Adrenal gland (tissue), 19 donors: ENCODE data around the gene WDR74. TPM values are rescaled to one million over a fixed set of nuclear protein-coding genes. Genes with fewer than 3 reads are reported as not detected.
A peak's percentile ranks its signal among the peaks of the same experiment; 100 is the strongest.

Experiments
- DNase-seq, 7 donors: peaks; one replicate each; pipeline ENCODE4 v3.0.0-alpha.2; 2019 to 2020
- H3K27ac ChIP-seq, 5 donors: fragments of 200-600 bp; sonication (generic) in 4 of 5; 1 replicate in 3 of 5; 2 replicates in 2 of 5; pipeline versions ENCODE4 v1.5.1 to v1.8.0; 2016 to 2020; ENCODE audit warnings: mild to moderate bottlenecking in 1 of 5
- H3K27me3 ChIP-seq: fragments of 200-600 bp; 2 replicates; pipeline ENCODE4 v1.8.0; 2021
- H3K36me3 ChIP-seq, 2 donors: fragments of 200-600 bp; replicated peaks in 1 of 2; 1 replicate in 1 of 2; 2 replicates in 1 of 2; pipeline versions ENCODE4 v1.5.1 to v1.8.0; 2018 to 2022
- H3K4me1 ChIP-seq, 2 donors: fragments of 200-600 bp; replicated peaks in 1 of 2; 1 replicate in 1 of 2; 2 replicates in 1 of 2; pipeline versions ENCODE4 v1.5.1 to v1.8.0; 2018 to 2021
- H3K4me3 ChIP-seq, 4 donors: fragments of 200-600 bp; sonication (generic) in 3 of 4; one replicate each; pipeline ENCODE4 v1.5.1; 2016 to 2018
- H3K9me3 ChIP-seq, 3 donors: fragments of 200-600 bp; sonication (generic) in 1 of 3; replicated peaks in 1 of 3; 1 replicate in 2 of 3; 2 replicates in 1 of 3; pipeline versions ENCODE4 v1.5.1 to v1.8.0; 2016 to 2021
- POLR2A ChIP-seq, 2 donors: fragments of 450-650 bp; IDR thresholded peaks; one replicate each; pipeline ENCODE4 v1.6.1; 2017; ENCODE audit warnings: antibody characterized with exemption in 2 of 2, mild to moderate bottlenecking in 2 of 2, moderate library complexity in 1 of 2
- WGBS, 4 donors: extraction: QIAGEN DNeasy Blood & Tissue Kit in 2 of 4; methylation state at CpG; one replicate each; pipeline versions ENCODE4 v1.1.5 to v1.1.7; 2013 to 2017; 5-methylcytosine and 5-hydroxymethylcytosine counted together
- intact Hi-C, 2 donors: fragments of 100-400 bp; cut with DNase I; formaldehyde crosslinking; loops; one replicate each; pipeline versions ENCODE4 v1.14.1 to v1.15.0; 2022 to 2023
- long read RNA-seq, 10 donors: library from polyadenylated mRNA in 3 of 10; unstranded in 2 of 10; stranded (forward) in 1 of 10; transcript quantifications; one replicate each; pipeline ENCODE4 v2.0.0 and lab custom pipeline, GENCODE V29; 2021 to 2026
- polyA plus RNA-seq, 3 donors: library from polyadenylated mRNA; stranded (reverse); fragments of 200-250 nt in 2 of 3; fragments of 350-450 nt in 1 of 3; fragmentation: Illumina TruSeq in 1 of 3; extraction: RNeasy Lipid Tissue Mini Kit (QIAGEN cat#74804) in 1 of 3; gene quantifications; one replicate each; pipeline ENCODE4 v1.2.3, GENCODE V29; 2013 to 2014
- total RNA-seq, 9 donors: library from RNA; depleted of rRNA in 4 of 9; stranded (reverse); fragments of >200 nt in 4 of 9; fragments of 120-200 nt in 1 of 9; fragmentation: NEBNext Ultra II Directional in 1 of 9; extraction: Animal tissue kit (Norgen Biotek cat#: 25700) in 1 of 9; gene quantifications; one replicate each; pipeline versions ENCODE4 v1.1.0 to v1.2.4, GENCODE V29; 2013 to 2023
- TF ChIP-seq, protein P1 (sequence below), 6 experiments: fragments of 450-650 bp in 4 of 6; fragments of 200-600 bp in 2 of 6; sonication (generic) in 1 of 6; IDR thresholded peaks; 1 replicate in 5 of 6; 2 replicates in 1 of 6; pipeline versions ENCODE4 v1.5.1 to v1.8.0; 2016 to 2021; ENCODE audit warnings: antibody characterized with exemption in 6 of 6, mild to moderate bottlenecking in 2 of 6, moderate library complexity in 1 of 6
- donor health status: healthy with polysubstance abuse.
- donor health status: Bipolar disorder and iron deficiency.
- donor health status: DM: yes; HTN: yes; CAD: no.
- donor health status: DM: no; HTN: no; CAD: no.
- donor health status: DM: no; HTN: no; CAD: no.
- donor health status: DM: yes; HTN: yes; CAD: no.

WDR74 gene
- 10 to 100 TPM; 21.7 to 58.0 (median 37.9) TPM for total RNA-seq
- polyA plus RNA-seq = 100 to 1,000 TPM in 2 of 3 donors, 10 to 100 TPM in 1; 35.4 to 119 (median 102) TPM
- long read RNA-seq, donor 1, transcript WDR74-201 (11 exons, 1,289 nt) = major isoform, 17 of 21 reads
- long read RNA-seq, donor 1, partial matches to known transcripts = 0 of 21 reads
- long read RNA-seq, donor 1, other reads (novel, unspliced or antisense) = 0 of 21 reads
- long read RNA-seq, donor 2, transcript WDR74-201 (11 exons, 1,289 nt) = major isoform, 12 of 13 reads
- long read RNA-seq, donor 2, partial matches to known transcripts = 0 of 13 reads
- long read RNA-seq, donor 2, other reads (novel, unspliced or antisense) = 0 of 13 reads
- long read RNA-seq, donor 3, transcript WDR74-201 (11 exons, 1,289 nt) = major isoform, 10 of 12 reads
- long read RNA-seq, donor 3, partial matches to known transcripts = 0 of 12 reads
- long read RNA-seq, donor 3, other reads (novel, unspliced or antisense) = 0 of 12 reads
- long read RNA-seq, donor 4, transcript WDR74-201 (11 exons, 1,289 nt) = major isoform, 22 of 30 reads
- long read RNA-seq, donor 4, partial matches to known transcripts = 4 of 30 reads
- long read RNA-seq, donor 4, other reads (novel, unspliced or antisense) = 4 of 30 reads
- long read RNA-seq, donor 5, transcript WDR74-201 (11 exons, 1,289 nt) = major isoform, 37 of 45 reads
- long read RNA-seq, donor 5, partial matches to known transcripts = 3 of 45 reads
- long read RNA-seq, donor 5, other reads (novel, unspliced or antisense) = 5 of 45 reads
- long read RNA-seq, donor 6, transcript WDR74-201 (11 exons, 1,289 nt) = major isoform, 22 of 25 reads
- long read RNA-seq, donor 6, partial matches to known transcripts = 2 of 25 reads
- long read RNA-seq, donor 6, other reads (novel, unspliced or antisense) = 0 of 25 reads
- long read RNA-seq, donor 7, partial matches to known transcripts = 0 of 4 reads
- long read RNA-seq, donor 7, other reads (novel, unspliced or antisense) = 0 of 4 reads
- long read RNA-seq, donor 8, transcript WDR74-201 (11 exons, 1,289 nt) = major isoform, 11 of 13 reads
- long read RNA-seq, donor 8, partial matches to known transcripts = 0 of 13 reads
- long read RNA-seq, donor 8, other reads (novel, unspliced or antisense) = 0 of 13 reads
- long read RNA-seq, donor 9, transcript WDR74-201 (11 exons, 1,289 nt) = major isoform, 6 of 8 reads
- long read RNA-seq, donor 9, partial matches to known transcripts = 0 of 8 reads
- long read RNA-seq, donor 9, other reads (novel, unspliced or antisense) = 0 of 8 reads
- long read RNA-seq, donor 10, transcript WDR74-201 (11 exons, 1,289 nt) = major isoform, 5 of 6 reads
- long read RNA-seq, donor 10, partial matches to known transcripts = 0 of 6 reads
- long read RNA-seq, donor 10, other reads (novel, unspliced or antisense) = 0 of 6 reads

DNA sequence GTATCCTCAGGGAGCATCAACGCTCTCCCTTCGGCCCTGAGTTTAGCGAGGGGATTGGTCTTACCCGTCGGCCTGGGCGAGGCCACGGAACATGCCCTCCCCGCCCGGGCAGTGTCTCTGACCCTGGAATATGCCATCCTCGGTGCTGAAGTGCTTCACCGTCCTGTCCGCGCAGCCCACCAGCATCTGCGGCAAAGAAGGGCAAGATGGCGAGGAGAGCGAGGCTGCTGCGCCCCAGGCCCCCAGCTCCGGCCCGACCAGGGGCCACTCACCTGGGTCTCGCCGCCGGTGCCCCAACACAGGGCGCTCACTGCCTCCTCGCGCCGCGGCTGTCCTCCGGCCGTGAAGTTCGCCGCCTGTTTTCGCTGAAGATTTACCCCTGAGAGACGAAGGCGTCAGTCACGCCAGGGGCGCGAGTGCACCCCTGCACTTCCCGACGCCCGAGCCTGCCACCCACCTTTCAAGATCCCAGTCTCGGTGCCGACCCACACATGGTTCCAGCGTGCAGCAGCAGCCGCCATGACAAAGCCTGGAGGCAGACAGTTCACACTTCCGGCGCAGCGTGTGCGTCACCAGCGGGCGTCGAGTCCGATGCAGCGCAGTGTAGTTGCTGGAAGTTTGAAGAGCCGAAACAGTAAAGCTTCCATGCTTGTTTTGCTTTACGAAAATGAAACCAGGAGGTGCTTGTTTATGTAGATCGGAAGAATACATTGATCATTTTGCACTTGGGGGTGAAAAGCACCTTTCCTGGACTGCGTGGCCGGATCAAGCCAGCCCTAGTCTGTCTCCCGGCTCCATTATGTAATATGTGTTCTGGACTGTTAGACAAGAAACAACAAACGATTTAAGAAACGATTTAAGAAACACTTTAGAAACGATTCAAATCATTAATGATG, at the start of gene WDR74:
WDR74 (minus strand) TSS at position 541 of the 896 bp plus-strand sequence; CDS start at position 521, 20 bp downstream.
- H3K27me3 ChIP-seq = no peaks in the 10 kb centered on the region
- peak within 1 kb of the TSS; percentile 91 to 99 (median 98) for H3K27ac ChIP-seq
- WGBS, 4 donors = 0 to 1% (median 0%) methylated on average over 26 to 62 of the region's 62 CpGs
- intact Hi-C loops = no loop called here
- TF ChIP-seq, protein P1, sequence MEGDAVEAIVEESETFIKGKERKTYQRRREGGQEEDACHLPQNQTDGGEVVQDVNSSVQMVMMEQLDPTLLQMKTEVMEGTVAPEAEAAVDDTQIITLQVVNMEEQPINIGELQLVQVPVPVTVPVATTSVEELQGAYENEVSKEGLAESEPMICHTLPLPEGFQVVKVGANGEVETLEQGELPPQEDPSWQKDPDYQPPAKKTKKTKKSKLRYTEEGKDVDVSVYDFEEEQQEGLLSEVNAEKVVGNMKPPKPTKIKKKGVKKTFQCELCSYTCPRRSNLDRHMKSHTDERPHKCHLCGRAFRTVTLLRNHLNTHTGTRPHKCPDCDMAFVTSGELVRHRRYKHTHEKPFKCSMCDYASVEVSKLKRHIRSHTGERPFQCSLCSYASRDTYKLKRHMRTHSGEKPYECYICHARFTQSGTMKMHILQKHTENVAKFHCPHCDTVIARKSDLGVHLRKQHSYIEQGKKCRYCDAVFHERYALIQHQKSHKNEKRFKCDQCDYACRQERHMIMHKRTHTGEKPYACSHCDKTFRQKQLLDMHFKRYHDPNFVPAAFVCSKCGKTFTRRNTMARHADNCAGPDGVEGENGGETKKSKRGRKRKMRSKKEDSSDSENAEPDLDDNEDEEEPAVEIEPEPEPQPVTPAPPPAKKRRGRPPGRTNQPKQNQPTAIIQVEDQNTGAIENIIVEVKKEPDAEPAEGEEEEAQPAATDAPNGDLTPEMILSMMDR (IDR thresholded peaks at IDR 0.05) = no peak
- peak; percentile 76 to 94 for TF ChIP-seq POLR2A (IDR thresholded peaks at IDR 0.05)
- peak; percentile 93 to 97 (median 94) for DNase-seq
- peaks cover 12 to 18% of the 10 kb centered on the region in 2 donors for H3K4me1 ChIP-seq
- H3K9me3 ChIP-seq = no peaks in the 10 kb centered on the region
- H3K36me3 ChIP-seq = peaks cover 0 to 29% of the 10 kb centered on the region in 2 donors
- peak within 1 kb of the TSS; percentile 33 to 81 (median 52) for H3K4me3 ChIP-seq

DNA sequence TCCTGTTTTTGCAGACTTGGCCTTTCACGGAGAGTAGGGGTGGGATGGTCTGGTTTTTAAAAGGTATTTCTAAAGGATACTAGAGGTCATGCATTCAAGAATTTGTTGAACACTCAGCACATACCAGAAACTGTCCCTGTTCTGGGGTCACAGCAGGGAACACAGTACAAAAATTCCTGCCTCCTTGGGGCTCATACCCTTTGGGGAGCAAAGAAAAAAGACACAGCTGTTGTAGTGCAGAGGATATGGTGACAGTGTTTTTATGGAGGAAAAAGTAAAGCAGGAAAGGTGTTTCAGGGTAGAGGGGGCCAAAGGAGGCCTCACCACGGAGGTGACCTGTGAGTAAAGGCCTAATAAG, 49.7 kb upstream of the WDR74 start:
- Histone ChIP-seq H3K9me3 (no peaks in the 10 kb centered on the region), H3K4me1 (peaks cover 5 to 36% of the 10 kb centered on the region in 2 donors), H3K36me3 (peaks cover 0 to 53% of the 10 kb centered on the region in 2 donors), H3K27me3 (no peaks in the 10 kb centered on the region), H3K4me3 (no peak overlapping the region), H3K27ac (peak overlapping the region in 4 of 5 donors; percentile 11 to 78 (median 37))
- intact Hi-C loops = no loop called here
- no peak for DNase-seq
- TF ChIP-seq POLR2A (IDR thresholded peaks at IDR 0.05) = no peak
- TF ChIP-seq, protein P1 (IDR thresholded peaks at IDR 0.05) = no peak
- 51 to 72% (median 61%) methylated on average over 2 of the region's 2 CpGs for WGBS, 4 donors

DNA sequence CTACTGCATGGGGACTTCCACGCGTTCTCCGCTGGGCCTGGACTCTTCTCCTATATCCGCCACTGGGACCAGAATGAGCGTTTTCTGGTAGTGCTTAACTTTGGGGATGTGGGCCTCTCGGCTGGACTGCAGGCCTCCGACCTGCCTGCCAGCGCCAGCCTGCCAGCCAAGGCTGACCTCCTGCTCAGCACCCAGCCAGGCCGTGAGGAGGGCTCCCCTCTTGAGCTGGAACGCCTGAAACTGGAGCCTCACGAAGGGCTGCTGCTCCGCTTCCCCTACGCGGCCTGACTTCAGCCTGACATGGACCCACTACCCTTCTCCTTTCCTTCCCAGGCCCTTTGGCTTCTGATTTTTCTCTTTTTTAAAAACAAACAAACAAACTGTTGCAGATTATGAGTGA, 49.0 kb upstream of the WDR74 start:
- 85 to 91% (median 89%) methylated on average over 14 of the region's 14 CpGs for WGBS, 4 donors
- Histone ChIP-seq H3K36me3 (peaks cover 0 to 60% of the 10 kb centered on the region in 2 donors), H3K4me3 (no peak overlapping the region), H3K4me1 (peaks cover 10 to 43% of the 10 kb centered on the region in 2 donors), H3K27ac (peak overlapping the region in 1 of 5 donors; percentile 78), H3K27me3 (no peaks in the 10 kb centered on the region), H3K9me3 (no peaks in the 10 kb centered on the region)
- TF ChIP-seq, protein P1 (IDR thresholded peaks at IDR 0.05) = no peak
- TF ChIP-seq POLR2A (IDR thresholded peaks at IDR 0.05) = no peak
- intact Hi-C loops = no loop called here
- DNase-seq = no peak
